OCI-LY3 (cell line): ENCODE results near the gene ACTL9.

Experiments used
- CTCF ChIP-seq: fragments of 200-600, 300-600 bp; sonication (generic); IDR thresholded peaks from 2 replicates; pipeline ENCODE4 v1.5.1; 2014; ENCODE audit warnings: antibody characterized with exemption, low read length, low read depth
- EZH2phosphoT487 ChIP-seq: fragments of 200-600 bp; shearing (Covaris generic); IDR thresholded peaks from 2 replicates; pipeline ENCODE4 v1.6.1; 2018; ENCODE audit warnings: antibody characterized with exemption, mixed run types, low read depth

GRCh38 chr19:8686549-8686948 lies 12.0 kb downstream of the ACTL9 start:
- TF ChIP-seq CTCF (no peak), EZH2phosphoT487 (no peak)
